Measurements from ENCODE around the gene SRP9.
A peak's percentile ranks its signal among the peaks of the same experiment; 100 is the strongest.

The SRP9 gene

DNA sequence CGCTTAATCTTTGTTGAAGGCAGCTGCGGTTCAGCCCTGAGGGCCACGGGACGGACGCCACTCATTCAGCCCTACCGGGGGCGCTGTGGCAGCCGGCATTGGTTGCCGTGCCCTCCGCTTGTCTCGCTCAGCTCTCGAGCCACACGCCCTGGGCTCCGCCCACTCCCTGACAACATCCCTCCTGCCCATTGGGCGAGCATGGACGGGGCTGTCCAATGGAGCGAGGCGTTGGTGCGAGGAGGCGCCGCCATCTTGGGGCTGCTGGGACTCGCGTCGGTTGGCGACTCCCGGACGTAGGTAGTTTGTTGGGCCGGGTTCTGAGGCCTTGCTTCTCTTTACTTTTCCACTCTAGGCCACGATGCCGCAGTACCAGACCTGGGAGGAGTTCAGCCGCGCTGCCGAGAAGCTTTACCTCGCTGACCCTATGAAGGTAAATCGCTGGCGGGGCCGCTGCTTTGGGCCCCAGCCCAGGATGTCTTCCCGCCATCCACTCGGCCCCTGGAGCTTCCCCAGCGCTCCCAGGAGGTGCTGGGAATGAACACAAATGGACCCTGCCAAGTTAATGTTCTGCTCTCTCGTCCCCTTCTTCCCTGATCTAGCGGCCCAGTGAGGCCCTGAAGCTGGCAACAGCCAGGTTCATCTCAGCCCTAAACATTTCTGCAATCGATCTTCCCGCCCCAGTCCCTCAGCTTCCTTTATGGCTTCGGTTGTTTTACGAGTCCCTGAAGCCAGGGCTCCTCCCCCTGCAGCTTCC, at the start of gene SRP9:
Gene SRP9, plus strand, starts transcription at position 244 of the 754 bp plus-strand sequence. Its CDS starts 115 bp downstream, at position 359.
- FAIRE-seq = peak; percentile 98

- FAIRE-seq = no peak
Observed at GRCh38 chr1:225731491-225731890, 46.1 kb upstream of the SRP9 start.

GRCh38 chr1:225733254-225733653, 44.4 kb upstream of the SRP9 start:
- no peak for FAIRE-seq

GRCh38 chr1:225735252-225736149, 42.1 kb upstream of the SRP9 start:
- no peak for FAIRE-seq

- no peak for FAIRE-seq
Observed at GRCh38 chr1:225736437-225737098, 41.1 kb upstream of the SRP9 start.

DNA sequence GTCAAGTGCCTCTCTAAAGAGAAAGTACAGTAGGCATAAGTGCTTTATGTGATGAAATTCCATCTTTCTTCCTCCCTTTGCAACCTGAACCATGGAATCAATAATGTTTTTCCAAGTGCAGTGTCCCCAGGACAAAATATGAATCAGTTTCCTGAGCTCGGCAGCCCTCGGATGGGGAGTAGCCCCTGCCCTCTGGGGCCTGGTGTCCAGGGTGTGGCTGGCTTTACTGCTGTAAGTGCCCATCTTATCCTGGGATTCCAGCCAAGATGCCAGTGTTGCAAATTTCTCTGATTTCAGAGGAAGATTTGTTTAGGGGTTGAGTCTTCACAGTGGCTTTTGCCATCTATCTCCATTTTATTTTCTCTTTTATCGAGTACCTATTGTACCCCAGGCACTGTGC, 40.5 kb upstream of the SRP9 start:
- no peak for FAIRE-seq

- no peak for FAIRE-seq
Observed at GRCh38 chr1:225737866-225738265, 39.8 kb upstream of the SRP9 start.

DNA sequence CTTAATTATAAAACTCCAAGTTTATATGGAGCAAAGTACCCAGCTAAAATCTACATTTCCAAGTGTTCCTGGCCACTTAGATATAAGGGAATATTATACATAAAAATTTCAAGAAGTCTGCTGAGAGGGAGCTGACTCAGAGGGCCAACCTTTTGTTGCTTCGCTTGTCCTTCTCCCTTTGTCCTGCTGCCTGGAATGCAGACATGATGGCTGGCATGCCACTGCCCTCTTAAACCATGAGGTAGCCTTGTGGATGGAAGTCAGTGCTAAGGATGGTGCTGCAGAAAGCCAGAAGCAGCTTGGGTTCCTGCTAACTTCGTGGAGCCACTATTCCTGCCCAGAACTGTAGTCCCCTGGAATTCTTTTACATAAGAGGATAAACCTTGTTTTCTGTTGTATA, 38.9 kb upstream of the SRP9 start:
- FAIRE-seq = no peak

- no peak for FAIRE-seq
Observed at GRCh38 chr1:225739542-225740107, 38.0 kb upstream of the SRP9 start.

GRCh38 chr1:225744745-225745144, 32.9 kb upstream of the SRP9 start:
- no peak for FAIRE-seq

GRCh38 chr1:225745273-225745672, 32.4 kb upstream of the SRP9 start:
- FAIRE-seq = no peak

DNA sequence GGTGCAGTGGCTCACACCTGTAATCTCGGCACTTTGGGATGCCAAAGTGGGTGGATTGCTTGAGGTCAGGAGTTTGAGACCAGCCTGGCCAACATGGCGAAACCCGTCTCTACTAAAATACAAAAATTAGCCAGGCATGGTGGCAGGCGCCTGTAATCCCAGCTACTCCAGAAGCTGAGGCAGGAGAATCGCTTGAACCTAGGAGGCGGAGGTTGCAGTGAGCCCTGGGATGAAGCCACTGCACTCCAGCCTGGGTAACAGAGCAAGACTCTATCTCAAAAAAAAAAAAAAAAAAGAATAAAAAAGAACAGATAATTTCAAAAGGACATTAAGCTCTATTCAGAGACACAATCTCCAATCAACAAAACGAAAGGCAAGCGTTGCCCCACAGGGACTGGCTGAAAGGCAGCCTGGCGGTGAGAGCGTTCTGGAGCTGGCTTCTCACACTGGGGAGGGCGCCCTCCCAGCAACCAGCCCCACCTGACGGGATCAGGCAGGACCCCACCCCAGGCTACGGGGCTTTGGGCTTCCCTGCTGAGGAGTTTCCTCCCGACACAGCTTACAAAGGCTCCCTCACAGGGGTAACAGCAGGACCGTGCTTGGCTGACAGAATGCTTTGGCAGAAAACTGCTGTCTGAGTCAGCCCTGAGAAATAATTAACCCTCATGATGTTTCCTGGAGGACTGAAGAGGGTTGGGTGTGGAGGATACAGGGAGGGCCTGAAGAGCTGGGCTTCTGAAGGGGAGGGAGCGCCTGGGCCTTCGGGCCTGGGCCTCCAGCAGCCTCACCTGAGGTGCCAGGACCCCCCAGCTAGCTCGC, 31.1 kb upstream of the SRP9 start:
- no peak for FAIRE-seq

DNA sequence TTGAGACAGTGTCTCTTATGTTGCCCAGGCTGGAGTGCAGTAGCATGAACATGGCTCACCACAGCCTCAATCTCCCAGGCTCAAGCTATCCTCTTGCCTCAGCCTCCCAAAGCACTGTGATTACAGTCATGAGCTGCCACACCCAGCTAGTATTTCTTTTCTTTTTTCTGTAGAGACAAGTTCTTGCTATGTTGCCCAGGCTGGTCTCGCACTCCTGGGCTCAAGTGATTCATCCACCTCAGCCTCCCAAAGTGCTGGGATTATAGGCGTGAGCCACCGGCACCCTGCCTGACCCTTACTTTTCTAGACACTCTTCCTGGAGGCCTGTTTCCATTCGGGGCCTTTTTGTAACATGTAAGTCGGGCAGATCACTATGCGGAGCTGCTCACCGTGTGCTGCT, 30.1 kb upstream of the SRP9 start:
- FAIRE-seq = no peak

- no peak for FAIRE-seq
Observed at GRCh38 chr1:225748529-225748928, 29.1 kb upstream of the SRP9 start.

DNA sequence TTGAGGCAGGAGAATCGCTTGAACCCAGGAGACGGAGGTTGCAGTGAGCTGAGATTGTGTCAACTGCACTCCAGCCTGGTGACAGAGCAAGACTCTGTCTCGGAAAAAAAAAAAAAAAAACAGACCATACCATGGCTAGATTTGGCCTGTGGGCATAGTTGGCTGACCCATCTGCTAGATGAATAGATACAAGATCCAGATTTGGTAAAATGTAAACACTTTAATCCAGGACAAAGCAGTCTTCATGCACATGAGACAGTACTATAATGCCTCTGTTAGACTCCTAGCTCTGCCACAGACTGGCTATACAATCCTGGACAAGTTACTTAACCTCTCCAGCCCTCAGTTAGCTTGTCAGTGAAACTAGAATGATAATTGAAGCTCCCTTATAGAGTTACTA, 27.9 kb upstream of the SRP9 start:
- FAIRE-seq = no peak

DNA sequence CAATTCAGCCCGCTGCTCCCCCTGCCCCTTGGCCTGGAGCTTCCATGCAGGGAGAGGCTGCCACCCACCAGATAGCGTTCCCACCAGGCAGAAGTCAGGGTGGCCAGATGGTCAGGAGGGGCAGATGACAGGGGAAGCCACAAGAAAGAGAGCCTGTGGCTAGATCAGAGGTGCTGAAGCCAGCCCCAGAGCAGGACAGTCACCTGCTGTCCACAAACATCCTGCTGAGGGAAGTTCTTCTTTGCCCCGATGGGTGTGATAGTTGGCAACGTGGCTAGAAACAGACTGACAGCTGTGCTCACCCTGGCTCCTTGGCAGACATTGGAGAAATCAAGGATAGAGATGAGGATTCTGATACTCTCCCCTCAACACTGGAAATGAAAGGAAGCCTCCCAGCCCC, 27.2 kb upstream of the SRP9 start:
- no peak for FAIRE-seq

DNA sequence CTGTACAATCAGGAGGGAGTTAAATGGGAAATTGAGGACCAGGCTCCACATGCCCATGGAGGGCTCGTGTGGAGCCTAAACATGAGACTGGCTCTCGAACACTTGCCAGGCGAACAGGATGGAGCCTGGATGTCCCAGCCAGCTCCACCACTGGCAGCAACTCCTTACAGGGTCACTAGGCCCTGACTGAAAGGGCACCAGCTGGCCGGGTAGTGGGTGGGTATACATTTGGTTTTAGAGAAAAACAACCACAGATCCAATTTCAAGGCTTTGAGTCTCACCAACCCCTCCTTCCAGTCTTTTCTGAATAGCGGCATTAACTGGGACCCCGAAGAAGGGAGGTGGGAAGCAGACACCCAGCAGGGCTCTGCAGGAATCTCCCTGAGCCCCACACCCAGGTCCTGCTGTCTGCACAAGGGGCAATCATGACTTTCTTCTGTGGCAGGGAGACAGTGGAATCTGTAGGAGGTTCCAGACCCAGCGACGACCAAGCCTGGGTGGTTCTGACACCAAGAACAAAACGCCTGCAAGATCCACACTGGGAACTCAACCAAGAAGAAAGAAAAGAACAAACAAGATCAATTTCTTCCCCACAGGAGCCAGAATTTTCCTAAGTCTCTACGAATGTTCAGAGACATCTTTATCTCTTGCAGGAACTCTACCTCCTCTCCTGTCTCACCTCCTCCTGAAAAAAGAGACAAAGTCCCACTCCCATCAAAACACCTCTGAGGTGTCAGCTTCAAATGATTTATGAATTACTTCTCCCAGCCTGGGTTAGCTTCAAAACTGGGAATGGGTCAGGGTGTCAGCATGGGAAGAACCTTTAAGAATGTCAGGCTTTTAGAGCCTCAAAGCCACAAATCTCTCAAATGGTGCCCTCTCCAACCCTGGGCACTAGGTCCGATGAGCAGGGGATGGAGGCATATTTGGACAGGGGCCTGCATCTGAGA, 26.5 kb upstream of the SRP9 start:
- no peak for FAIRE-seq

GRCh38 chr1:225752245-225752644, 25.4 kb upstream of the SRP9 start:
- FAIRE-seq = no peak

- no peak for FAIRE-seq
Observed at GRCh38 chr1:225754940-225755641, 22.5 kb upstream of the SRP9 start.

DNA sequence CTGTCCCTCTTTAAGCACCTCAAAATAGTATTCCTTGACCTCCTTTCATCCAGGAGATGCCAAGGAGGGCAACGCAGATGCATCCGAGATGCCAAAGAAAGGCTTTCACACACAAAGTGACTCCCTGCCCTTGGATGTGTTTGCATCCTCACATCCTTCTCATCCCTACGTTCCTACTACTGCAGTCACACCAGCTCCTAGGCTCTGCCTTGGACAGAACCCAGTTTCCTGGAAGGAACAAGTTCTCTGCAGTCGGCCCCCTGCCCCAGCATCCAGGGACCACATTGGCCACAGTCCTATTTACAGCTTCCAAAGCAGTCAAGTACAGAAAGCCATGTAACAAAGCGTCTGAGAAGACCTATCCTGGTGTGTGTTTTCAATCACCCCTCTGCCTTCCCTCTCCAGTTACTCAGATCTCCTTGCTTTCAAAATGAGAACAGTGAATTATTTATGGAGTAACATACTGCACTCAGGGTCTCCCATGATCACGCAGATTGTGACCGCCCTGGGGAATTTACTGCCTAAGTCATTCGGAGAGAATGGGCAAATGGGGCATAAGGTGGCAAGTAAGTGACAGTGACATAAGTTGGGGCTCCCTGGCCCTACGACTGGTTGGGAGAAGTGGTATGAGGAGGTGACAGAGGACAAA, 21.8 kb upstream of the SRP9 start:
- no peak for FAIRE-seq
